Activated CD4-positive, alpha-beta T cell treated with anti-CD3 and anti-CD28 coated beads, Interleukin-10, Interleukin-2, amounts not matched to agents 100 ng/mL and 50 ng/mL, durations not matched to agents 16 hours and 8 hours (primary cell): ENCODE results near the gene PNPLA2.
A peak's percentile ranks its signal among the peaks of the same experiment; 100 is the strongest.

Experiments used
- DNase-seq: peaks from one replicate; pipeline ENCODE4 v3.0.0-alpha.2; 2020

The PNPLA2 gene

GRCh38 chr11:846496-847098 lies 27.9 kb downstream of the PNPLA2 start:
- no peak for DNase-seq

- no peak for DNase-seq
Measured at GRCh38 chr11:847876-848275, 29.2 kb downstream of the PNPLA2 start.

- DNase-seq: peak; percentile 72
Measured at GRCh38 chr11:848380-848931, 29.7 kb downstream of the PNPLA2 start.

GRCh38 chr11:849104-849824 lies 30.6 kb downstream of the PNPLA2 start:
- DNase-seq: no peak

GRCh38 chr11:849951-850774 lies 31.4 kb downstream of the PNPLA2 start:
- no peak for DNase-seq

- DNase-seq: no peak
Measured at GRCh38 chr11:850775-851763, 32.4 kb downstream of the PNPLA2 start.

- no peak for DNase-seq
Measured at GRCh38 chr11:852762-853161, 34.0 kb downstream of the PNPLA2 start.

GRCh38 chr11:853682-854448 lies 35.2 kb downstream of the PNPLA2 start:
- DNase-seq: no peak

GRCh38 chr11:854601-855329 lies 36.1 kb downstream of the PNPLA2 start:
- no peak for DNase-seq

GRCh38 chr11:855330-855674 lies 36.6 kb downstream of the PNPLA2 start:
- no peak for DNase-seq

GRCh38 chr11:855796-856195 lies 37.1 kb downstream of the PNPLA2 start:
- no peak for DNase-seq

GRCh38 chr11:856397-856796 lies 37.7 kb downstream of the PNPLA2 start:
- DNase-seq: no peak

GRCh38 chr11:858053-858761 lies 39.5 kb downstream of the PNPLA2 start:
- DNase-seq: no peak

- DNase-seq: no peak
Measured at GRCh38 chr11:858762-859339, 40.1 kb downstream of the PNPLA2 start.

- no peak for DNase-seq
Measured at GRCh38 chr11:859394-860131, 40.8 kb downstream of the PNPLA2 start.

- DNase-seq: no peak
Measured at GRCh38 chr11:860234-861104, 41.8 kb downstream of the PNPLA2 start.

- no peak for DNase-seq
Measured at GRCh38 chr11:861105-861479, 42.4 kb downstream of the PNPLA2 start.

- DNase-seq: no peak
Measured at GRCh38 chr11:862081-862661, 43.5 kb downstream of the PNPLA2 start.
